GM19397 (cell line): ENCODE data around the gene OSTF1.
A peak's percentile ranks its signal among the peaks of the same experiment; 100 is the strongest.

Experiments
- ATAC-seq: cut with Tn5 transposase; IDR thresholded peaks from one replicate; pipeline ENCODE4 v1.9.1; 2021; ENCODE audit warnings: mild to moderate bottlenecking, moderate library complexity; ENCODE audit not compliant: unreplicated experiment

OSTF1 gene

DNA sequence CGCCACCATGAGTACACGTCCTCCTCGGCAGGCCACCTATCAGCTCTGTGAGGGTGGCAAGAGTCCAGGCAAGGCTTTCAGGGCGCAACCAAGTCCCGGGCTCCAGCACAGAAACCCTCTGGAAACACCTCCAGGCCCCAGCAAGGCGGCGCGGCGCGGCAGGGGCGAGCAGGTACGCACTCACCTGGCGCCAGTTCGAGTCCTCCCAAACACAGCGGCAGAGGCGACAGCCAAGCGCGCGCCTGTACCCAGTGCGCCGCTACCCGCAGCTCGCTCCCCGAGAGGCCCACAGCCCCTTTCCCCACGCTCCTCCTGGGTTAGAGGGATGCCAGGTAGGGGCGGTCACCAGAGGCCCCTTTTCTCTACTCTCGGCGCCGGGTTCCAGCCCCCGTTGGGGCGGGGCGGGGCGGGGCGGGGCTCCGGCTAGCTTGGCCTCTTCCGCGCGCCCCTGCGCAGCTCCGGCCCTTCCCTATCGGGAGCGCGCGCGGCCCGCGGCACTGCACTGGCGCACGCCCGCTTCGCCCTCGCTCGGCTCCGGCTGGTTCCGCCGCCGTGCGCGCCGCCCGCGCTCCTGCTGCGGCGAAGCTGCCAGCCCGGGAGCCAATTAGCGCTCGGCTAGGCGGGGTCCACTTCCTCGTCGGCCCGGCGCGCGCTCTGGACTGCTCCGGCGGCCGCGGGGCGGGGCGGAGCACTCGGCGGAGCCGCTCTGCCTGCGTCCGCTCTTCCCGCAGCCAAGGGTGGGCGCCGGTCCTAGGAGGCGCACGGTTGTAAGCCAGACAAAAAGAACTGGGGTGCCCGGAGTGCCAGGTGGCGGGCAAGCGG, at the start of gene OSTF1, which contains the start of gene NMRK1:
TSS of gene OSTF1 (plus strand) at position 691 of the 822 bp plus-strand sequence. CDS start 179 bp downstream, outside the sequence.
TSS of gene NMRK1 (minus strand) at position 332 of the 822 bp plus-strand sequence. CDS start 5,040 bp downstream, outside the sequence.
- ATAC-seq: peak; percentile 92

GRCh38 chr9:75039009-75039408, 49.3 kb upstream of the OSTF1 start:
- no peak for ATAC-seq

DNA sequence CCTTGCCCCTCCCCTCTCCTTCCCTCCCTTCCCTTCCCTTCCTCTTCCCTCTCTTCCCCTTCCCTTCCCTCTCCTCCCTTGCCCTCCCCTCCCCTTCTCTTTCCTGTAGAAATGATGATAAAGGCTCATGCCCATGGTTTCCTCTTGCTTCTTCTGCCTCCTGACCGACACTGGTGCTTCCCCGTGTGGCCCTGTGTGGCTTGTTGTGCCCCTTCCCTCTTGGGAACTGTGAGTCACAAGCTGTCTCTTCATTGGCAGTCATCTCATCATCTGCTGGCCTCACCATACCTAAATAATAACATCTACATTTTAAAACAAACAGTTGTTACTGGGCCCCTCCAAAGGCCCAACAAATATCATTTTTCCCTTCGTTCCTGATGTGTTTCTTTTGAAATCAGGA, 48.5 kb upstream of the OSTF1 start:
- no peak for ATAC-seq

DNA sequence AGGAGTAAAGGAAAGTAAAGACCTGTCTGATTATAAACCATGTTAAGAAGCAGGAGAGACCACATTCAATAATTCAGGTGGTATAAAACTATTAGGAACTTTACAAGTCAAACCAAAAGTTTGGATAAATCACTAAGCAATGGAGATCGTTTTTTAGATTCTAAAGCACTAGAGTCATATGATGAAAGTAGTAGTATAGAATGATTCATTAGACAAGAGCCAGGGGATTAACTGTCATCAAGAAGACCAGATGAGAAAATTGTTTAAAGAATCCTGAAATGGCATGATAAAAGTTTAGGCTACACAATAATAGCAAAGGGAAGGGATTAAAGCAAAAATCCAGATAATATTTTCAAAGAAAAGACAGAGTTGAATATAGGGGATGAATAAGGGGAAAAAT, 47.3 kb upstream of the OSTF1 start:
- ATAC-seq: no peak

DNA sequence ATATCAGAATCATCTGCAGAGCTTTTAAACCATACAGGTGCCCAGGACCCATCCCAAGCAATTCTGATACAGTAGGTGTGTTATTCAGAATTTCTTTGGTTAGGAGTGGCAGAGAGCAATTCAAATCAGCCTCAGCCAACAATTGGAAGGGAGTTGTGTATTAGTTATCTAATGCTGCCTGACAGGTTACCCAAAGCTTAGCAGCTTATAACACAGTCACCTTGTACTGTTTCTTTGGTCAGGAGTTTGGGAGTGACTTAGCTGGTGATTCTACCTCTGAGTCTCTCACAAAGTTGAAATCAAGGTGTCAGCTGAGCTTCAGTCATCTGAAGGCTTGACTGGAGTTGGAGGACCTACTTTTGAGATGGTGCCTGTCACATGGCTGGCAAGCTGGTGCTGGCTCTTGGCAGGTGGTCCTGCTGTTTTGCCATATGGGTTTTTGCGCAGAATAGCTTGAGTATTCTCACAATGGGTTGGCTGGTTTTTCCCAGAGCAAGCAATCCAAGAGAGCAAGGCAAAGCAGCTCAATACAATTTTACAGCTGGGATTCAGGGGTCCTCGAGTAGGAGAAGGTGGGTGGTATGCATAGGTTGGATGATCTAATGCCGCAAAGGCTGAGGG, 41.5 kb upstream of the OSTF1 start:
- no peak for ATAC-seq

- no peak for ATAC-seq
Measured at GRCh38 chr9:75047506-75047905, 40.8 kb upstream of the OSTF1 start.

DNA sequence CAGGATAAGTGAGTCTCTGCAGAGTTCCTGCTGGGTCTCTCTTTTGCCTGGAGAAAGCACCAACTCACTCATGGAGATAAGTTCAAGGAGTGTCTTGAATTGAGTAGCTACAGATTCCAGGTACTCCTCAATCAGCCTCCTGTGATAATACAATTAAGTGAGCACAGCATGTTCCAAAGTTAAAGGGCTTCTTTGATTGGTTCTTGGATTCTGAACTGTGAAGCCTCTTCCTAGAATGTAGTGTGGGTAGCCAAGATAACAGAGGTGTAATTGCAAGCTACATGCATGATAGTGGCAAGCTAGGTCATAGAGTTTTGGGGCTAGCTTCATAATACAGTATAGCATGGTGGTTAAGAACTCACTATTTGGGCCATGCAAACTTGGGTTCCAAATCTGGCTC, 37.0 kb upstream of the OSTF1 start:
- ATAC-seq: no peak

- ATAC-seq: peak; percentile 94
Measured at GRCh38 chr9:75053869-75054268, 34.4 kb upstream of the OSTF1 start.

DNA sequence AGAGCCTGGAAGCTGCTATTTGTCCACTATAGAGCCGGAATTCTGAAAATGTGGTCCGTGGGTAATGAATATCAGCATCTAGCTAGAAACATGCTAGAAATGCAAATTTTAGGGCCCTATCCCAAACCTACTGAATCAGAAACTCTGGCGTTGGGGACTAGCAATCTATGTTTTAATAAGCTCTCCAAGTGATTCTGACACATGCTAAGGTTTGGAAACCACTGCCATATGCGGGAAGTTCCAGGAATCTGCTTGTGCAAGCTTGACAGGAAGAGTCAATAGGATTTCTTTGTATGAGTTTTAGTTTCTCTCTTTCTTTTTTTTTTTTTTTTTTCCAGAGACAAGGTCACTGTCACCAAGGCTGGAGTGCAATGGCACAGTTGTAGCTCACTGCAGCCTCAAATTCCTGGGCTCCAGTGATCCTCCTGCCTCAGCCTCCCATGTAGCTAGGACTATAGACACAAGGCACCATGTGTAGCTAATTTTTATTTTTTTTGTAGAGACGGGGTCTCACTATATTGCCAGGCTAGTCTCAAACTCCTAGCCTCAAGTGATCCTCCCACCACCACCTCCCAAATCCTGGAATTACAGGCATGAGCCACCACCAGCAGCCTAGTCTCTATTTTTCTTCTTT, 33.8 kb upstream of the OSTF1 start:
- ATAC-seq: no peak

GRCh38 chr9:75061169-75061568, 27.1 kb upstream of the OSTF1 start:
- ATAC-seq: no peak

DNA sequence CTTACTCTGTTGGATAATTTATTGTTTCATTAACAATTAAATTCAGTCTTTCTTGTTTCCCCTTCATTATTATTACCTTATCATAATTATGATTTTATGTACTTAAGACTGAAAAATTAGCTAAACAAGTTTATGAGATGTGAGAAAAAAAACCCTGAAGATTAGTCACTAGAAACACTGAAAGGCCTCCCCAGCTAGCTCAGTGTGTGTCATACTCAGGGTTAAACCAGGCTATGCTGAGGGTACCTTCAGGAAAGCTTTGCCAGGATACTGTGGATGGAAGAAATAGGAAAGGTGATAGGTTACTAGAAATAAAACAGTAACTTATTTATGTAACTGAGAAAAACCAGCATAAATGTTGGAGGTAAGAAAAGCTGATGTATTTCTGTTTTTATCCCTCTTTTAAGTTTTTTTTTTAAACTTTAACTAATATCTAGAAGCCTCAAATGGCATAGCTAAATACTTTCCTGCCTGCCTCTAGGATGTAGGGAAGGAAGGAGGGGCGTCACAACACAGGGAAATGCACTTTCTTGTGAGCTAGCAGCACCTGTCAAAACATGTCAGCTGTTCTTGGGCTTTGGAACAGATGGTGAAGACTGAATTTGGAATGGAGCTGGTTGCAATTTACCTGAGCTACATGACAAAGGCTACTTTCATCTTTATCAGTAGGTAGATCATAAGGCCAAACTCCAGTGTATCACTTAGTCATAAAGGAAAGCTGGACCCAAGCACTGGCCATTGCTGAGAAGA, 24.6 kb upstream of the OSTF1 start:
- no peak for ATAC-seq

GRCh38 chr9:75064307-75065025, 23.8 kb upstream of the OSTF1 start:
- no peak for ATAC-seq

GRCh38 chr9:75065510-75065909, 22.8 kb upstream of the OSTF1 start:
- ATAC-seq: no peak

DNA sequence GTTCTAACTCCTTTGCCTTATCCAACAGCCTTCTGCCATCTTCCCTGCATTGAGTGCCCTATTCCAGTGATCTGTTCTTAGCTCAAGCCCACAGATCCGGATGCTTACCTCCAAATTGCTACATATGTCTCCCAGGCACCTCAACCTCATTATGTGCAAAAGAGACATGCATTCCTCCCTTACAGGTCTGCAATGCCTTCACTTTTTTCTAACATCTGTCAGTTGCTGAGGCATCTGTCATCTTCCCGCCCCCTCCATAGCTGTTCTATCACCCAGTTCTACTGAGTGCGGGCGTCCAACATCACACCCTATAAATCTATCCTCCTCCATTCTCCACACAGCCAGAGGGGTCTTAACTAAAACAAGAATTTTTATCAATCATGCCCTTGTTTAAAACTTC, 20.4 kb upstream of the OSTF1 start:
- no peak for ATAC-seq

GRCh38 chr9:75069171-75069570, 19.1 kb upstream of the OSTF1 start:
- no peak for ATAC-seq

- ATAC-seq: no peak
Measured at GRCh38 chr9:75071530-75072122, 16.7 kb upstream of the OSTF1 start.

- ATAC-seq: no peak
Measured at GRCh38 chr9:75072895-75073294, 15.4 kb upstream of the OSTF1 start.

DNA sequence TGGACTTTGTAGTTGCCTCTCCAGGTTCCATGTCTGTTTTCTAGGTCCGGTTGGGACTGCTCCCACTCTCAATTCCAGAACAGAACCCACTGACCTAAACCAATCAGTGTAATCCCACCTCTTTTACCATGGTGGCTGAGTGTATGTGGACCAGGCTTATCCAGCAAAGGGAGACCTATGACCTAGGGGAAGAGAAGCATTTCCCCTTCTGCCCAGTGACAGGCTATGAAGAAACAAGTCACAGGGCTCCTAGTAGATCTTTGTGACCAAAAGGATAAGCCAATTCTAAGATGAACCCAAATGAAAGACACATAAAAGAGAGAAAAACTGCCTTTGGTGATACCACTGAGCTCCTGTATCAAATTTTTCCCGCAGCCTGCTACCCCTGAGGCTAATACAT, 6.7 kb upstream of the OSTF1 start:
- no peak for ATAC-seq

GRCh38 chr9:75083188-75083970, 4.9 kb upstream of the OSTF1 start:
- no peak for ATAC-seq
